Epithelial cell of esophagus (primary cell): ENCODE data around the gene HECTD3.
"Not testable (repeated sequence)": the region's sequence is repeated elsewhere in the genome, so short reads cannot be mapped to it uniquely, and the experiment has no call there.

ENCODE experiments used
- DNase-seq: peaks from one replicate; pipeline ENCODE4 v3.0.0; 2010; ENCODE audit warnings: low read depth
- H3K4me3 ChIP-seq: 2 replicates; pipeline ENCODE4 v1.5.1; 2011; ENCODE audit warnings: mild to moderate bottlenecking, low read length, control low read depth
- TF ChIP-seq, protein P1 (sequence below): IDR thresholded peaks from 2 replicates; pipeline ENCODE4 v1.5.1; 2011; ENCODE audit warnings: low read depth, mild to moderate bottlenecking, low read length, control low read depth, inconsistent platforms; ENCODE audit not compliant: insufficient read depth; ENCODE audit errors: missing control alignments

HECTD3 gene

DNA sequence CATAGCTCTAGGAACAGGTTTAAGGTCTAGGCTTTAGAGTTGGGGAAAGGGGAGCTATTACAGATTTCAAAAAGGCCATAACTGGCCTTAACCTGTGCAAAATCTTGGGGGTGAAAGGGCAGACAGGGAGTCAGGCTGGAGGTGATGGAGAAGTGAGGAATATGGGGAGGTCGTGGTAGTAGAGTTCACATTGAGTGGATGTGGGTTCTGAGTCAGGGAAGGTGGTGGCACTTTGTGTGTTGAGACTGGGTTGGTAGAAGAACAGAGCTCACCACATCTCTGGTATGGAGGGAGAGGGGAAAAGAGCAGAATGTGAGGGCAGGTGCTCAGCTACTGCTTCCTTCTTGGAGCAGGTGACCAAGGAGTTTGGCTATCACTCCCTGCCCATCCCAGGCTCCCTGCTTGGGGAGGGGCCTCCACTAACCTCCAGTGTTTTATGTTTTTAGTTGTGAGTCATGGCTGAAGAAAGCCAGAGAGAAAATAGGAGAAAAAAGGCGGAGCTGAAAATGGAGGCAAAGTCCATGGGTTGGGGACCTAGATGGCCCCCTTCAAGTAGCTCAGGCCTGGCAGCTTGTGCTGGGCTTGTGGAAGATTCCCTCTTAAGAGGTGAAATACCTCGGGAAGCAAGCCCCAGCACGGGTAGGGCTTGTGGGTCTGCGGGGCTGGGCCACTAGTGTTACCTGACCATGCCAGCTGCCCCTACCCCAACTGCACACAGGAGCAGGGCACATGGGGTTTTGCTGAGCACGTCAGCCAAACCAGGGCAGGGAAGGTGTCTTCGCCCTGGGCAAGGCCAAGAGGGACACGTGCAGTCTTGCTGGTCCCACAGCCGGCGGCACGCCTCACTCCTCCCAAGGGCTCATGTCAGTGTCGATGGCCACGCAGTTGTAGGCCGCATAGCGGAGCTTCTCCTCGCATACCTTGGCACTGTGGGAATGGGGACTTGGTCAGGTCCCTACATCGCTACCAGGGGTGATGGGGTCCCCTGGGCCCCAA lies 8.2 kb downstream of the HECTD3 start:
- H3K4me3 ChIP-seq = no peak overlapping the region
- no peak for DNase-seq
- TF ChIP-seq, protein P1, sequence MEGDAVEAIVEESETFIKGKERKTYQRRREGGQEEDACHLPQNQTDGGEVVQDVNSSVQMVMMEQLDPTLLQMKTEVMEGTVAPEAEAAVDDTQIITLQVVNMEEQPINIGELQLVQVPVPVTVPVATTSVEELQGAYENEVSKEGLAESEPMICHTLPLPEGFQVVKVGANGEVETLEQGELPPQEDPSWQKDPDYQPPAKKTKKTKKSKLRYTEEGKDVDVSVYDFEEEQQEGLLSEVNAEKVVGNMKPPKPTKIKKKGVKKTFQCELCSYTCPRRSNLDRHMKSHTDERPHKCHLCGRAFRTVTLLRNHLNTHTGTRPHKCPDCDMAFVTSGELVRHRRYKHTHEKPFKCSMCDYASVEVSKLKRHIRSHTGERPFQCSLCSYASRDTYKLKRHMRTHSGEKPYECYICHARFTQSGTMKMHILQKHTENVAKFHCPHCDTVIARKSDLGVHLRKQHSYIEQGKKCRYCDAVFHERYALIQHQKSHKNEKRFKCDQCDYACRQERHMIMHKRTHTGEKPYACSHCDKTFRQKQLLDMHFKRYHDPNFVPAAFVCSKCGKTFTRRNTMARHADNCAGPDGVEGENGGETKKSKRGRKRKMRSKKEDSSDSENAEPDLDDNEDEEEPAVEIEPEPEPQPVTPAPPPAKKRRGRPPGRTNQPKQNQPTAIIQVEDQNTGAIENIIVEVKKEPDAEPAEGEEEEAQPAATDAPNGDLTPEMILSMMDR = no peak

DNA sequence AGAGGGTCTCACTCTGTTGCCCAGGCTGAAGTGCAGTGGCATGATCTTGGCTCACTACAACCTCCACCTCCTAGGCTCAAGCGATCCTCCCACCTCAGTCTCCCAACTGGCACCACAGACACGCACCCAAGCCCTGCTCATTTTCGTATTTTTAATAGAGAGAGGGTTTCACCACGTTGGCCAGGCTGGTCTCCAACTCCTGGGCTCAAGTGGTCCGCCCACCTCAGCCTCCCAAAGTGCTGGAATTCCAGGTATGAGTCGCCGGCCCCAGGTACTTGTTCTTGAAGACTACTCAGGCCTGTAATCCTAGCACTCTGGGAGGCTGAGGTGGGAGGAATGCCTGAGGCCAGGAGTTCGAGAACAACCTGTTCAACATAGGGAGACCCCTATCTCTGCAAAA lies 9.5 kb downstream of the HECTD3 start:
- not testable (repeated sequence) for H3K4me3 ChIP-seq, DNase-seq

GRCh38 chr1:45001011-45001481 lies 10.1 kb downstream of the HECTD3 start:
- no peak overlapping the region for H3K4me3 ChIP-seq
- TF ChIP-seq, protein P1 = no peak
- DNase-seq = no peak

- no peak overlapping the region for H3K4me3 ChIP-seq
- DNase-seq = no peak
- TF ChIP-seq, protein P1 = no peak
These were observed 11.9 kb downstream of the HECTD3 start for GRCh38 chr1:44999232-44999631.

GRCh38 chr1:44995467-44996238 lies 15.5 kb downstream of the HECTD3 start:
- TF ChIP-seq, protein P1 = no peak
- no peak for DNase-seq
- H3K4me3 ChIP-seq = no peak overlapping the region

GRCh38 chr1:44994309-44994898 lies 16.7 kb downstream of the HECTD3 start:
- no peak for DNase-seq
- no peak overlapping the region for H3K4me3 ChIP-seq
- TF ChIP-seq, protein P1 = no peak
